Mammary epithelial cell (primary cell): ENCODE measurements around the gene BCL2L15.

Source experiments
- CTCF ChIP-seq, 2 donors: IDR thresholded peaks in 1 of 2; conservative IDR thresholded peaks in 1 of 2; 2 replicates each; pipeline ENCODE4 v1.5.1; 2011 to 2012; ENCODE audit warnings: inconsistent platforms in 2 of 2, low read length in 2 of 2, mild to moderate bottlenecking in 2 of 2, control low read depth in 1 of 2, low read depth in 1 of 2; ENCODE audit not compliant: insufficient read depth in 1 of 2; ENCODE audit errors: extremely low read depth in 1 of 2
- EZH2 ChIP-seq: IDR thresholded peaks from 2 replicates; pipeline ENCODE4 v1.6.1; 2012; ENCODE audit warnings: low read length, inconsistent platforms, borderline replicate concordance

GRCh38 chr1:113874012-113874879, 13.1 kb downstream of the BCL2L15 start:
- TF ChIP-seq CTCF (conservative IDR thresholded peaks at IDR 0.05 in 1 of 2, IDR thresholded peaks at IDR 0.05 in 1 of 2; ENCODE audit: extremely low read depth in 1 of 2, insufficient read depth in 1 of 2, low read depth in 1 of 2, low read length in 2 of 2) (peak; percentile 37 to 41), EZH2 (no peak)
